Measurements from ENCODE around the gene FAM53B.

DNA sequence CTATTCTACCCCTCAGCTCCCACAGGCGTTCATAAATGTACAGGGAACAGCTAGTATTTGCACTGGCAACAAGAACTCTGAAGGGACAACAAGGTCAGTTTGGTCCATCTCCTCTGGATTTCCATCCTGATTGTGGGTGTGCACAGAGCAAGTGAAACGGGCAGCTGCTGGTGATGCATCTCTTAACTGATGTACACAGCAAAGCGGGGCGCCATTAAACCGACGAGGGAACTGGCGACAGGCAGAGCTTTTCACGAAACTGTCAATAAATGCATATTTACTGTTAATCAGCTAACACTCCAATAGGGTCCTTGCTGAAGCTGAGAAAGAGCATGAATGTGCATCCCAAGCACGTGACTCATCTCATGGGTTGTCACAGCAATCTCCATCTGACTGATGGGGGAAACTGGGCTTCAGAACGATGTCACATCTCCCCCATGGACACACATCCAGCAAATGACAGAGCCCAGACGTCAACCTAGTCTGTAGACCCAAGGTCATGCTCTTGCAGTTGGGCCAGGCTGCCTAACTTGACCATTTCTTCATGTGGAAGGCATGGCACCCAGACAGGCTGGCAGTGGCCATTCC lies 54.2 kb downstream of the FAM53B start:
- TF ChIP-seq POLR2AphosphoS5 (IDR thresholded peaks at IDR 0.05) (no peak), POLR2A (IDR thresholded peaks at IDR 0.05) (no peak), EP300 (IDR thresholded peaks at IDR 0.05) (no peak)
- TF ChIP-seq, protein P1, sequence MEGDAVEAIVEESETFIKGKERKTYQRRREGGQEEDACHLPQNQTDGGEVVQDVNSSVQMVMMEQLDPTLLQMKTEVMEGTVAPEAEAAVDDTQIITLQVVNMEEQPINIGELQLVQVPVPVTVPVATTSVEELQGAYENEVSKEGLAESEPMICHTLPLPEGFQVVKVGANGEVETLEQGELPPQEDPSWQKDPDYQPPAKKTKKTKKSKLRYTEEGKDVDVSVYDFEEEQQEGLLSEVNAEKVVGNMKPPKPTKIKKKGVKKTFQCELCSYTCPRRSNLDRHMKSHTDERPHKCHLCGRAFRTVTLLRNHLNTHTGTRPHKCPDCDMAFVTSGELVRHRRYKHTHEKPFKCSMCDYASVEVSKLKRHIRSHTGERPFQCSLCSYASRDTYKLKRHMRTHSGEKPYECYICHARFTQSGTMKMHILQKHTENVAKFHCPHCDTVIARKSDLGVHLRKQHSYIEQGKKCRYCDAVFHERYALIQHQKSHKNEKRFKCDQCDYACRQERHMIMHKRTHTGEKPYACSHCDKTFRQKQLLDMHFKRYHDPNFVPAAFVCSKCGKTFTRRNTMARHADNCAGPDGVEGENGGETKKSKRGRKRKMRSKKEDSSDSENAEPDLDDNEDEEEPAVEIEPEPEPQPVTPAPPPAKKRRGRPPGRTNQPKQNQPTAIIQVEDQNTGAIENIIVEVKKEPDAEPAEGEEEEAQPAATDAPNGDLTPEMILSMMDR (IDR thresholded peaks at IDR 0.05), result no peak
